Lung microvascular endothelial cell (primary cell): ENCODE results near the gene USP15. TPM values are rescaled to one million over a fixed set of nuclear protein-coding genes. Genes with fewer than 3 reads are reported as not detected.

Experiments used
- DNase-seq, 2 donors: peaks; one replicate each; pipeline versions ENCODE4 v3.0.0 to v3.0.0-alpha.2; 2010; ENCODE audit warnings: low read depth in 2 of 2
- total RNA-seq: library from RNA; depleted of rRNA; stranded (reverse); fragments of >200 nt; gene quantifications from 2 replicates; pipeline ENCODE4 v1.2.1, GENCODE V29; 2014

The USP15 gene
- total RNA-seq, 1 donor from 2014 or later = 45.4 TPM

DNA sequence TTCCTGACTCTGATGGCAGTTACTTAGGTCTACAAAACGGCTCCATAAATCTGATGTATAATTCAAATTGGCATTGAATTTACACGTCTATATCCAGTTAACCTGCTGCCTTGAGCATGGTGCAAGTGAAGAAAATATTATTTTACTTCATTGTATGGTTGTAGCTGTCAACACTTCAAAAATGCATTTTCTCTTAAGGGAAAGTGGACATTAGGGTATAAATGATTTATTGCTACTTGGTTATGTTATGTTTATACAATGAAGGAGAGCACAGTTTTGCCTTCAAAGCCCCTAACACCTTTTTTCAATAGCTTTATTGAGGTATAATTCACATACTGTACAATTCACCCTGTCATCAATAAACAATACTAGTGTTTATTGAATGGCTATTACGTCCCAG is 2.0 kb upstream of the USP15 start:
- no peak for DNase-seq

DNA sequence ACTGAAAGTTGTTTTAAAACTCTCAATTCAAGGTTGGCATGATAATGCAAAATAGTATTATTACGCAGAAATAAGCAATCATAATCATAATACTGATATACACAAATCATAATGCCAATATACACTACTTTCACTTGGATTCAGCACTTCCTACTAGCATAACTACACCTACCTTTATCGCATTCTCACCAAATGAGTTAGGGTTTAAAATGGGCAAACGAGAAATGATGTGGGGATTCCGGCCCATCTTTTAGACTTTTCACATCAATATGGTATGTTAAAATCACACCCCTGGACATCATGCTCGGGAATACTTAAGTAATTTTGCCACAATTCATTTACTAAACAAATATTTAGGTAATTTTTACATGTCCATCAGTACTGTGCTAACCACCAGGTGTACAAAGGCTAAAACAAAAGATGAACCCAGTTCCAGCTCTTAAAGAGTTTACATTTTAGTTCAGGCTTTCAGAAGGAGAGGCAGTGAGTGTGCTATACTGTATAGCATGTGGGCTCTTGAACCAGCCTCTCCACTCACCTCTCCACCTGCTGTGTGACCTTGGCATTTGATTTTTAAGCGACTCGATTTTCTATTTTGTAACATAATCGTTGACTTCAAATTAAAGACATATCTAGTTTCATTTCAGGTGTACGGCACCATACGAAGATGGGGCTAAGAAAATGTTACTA is 1.1 kb upstream of the USP15 start:
- DNase-seq = peak in 1 of 2 donors; percentile 28

DNA sequence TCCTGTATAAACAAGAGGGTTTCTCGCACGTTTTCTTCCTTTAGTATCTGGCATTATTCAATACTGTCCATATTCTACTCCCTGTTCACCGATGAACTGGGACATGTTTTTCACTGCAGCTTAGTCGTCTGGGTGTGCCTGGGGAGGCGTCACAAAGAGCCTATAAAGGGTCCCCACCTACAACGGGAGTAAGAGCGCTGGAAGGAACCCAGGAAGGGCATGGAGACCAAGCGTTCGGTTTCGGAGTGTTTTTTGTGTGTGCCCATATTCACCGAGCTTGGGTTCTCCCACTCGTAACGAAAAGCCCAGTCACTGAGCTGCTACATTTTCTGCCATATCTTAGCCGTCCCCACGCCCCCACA is 592 bp upstream of the USP15 start:
- no peak for DNase-seq

DNA sequence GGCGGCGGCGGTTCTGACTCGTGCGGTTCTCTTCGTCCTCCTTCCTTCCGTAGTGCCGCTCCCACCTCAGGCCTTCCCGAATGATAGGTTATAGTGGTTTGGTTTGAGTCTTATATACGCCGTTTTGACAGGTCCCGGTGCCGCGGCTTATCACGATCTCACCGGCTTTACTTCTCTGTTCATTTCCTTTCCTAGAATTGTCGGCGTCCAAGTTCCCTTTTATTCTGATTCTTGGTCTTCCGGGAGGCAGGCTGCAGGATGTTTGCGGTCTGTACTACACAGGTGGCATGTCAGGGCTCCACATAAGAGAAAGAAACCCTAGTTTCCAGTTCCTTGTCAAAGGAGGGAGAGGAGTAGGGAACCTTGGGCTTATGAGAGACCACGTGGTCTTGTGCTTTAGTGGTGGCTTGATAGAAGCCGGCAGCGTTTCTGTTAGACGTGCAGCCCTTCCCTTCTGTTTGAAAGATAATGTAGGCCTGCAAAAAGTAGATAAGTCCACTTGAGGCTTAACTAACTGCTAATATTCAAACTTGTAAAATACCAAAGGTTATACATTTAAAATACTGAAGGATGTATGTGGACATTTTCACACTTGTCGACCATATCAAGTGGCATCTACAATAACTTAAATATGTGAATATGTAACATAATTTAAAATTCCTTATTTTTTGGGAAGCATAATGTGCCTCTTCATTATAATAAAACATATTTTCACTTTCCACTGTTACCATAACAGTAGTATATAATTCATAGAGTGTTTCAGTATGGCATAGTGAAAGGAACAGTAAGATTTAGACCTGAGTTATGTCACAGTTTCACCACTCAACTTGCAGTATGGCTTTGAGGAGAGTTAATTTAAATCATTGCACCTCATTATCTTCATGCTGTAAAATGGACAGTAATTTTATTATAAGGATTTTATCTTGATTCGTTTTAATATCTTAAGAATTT is 804 bp downstream of the USP15 start:
- DNase-seq = peak; percentile 40 to 68

DNA sequence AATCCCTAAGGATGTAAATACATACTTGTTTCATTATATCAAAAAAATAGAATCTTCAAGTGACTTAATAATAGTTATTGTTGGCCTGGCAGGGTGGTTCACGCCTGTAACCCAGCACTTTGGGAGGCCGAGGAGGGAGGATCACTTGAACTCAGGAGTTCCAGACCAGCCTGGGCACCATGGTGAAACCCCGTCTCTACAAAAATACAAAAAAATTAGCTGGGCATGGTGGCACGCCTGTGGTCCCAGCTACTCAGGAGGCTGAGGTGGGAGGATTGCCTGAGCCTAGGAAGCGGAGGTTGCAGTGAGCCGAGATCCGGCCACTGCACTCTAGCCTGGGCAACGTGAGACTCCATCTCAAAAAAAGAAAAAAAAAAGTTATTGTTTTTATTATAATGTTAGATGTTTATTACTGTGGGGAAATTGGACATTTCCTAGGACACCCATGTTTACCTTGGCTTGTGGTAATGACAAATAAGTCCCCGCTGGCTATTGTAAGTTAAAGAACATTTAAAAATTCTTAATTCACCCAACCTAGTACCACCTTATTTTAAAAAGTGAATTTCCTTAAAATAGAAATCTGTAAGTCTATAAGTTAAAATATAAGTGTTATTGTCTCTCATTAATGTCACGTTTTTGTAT is 1.8 kb downstream of the USP15 start:
- no peak for DNase-seq

GRCh38 chr12:62263232-62263631 is 3.0 kb downstream of the USP15 start:
- DNase-seq = no peak

GRCh38 chr12:62263966-62264365 is 3.8 kb downstream of the USP15 start:
- no peak for DNase-seq

- DNase-seq = no peak
These were observed 4.5 kb downstream of the USP15 start for GRCh38 chr12:62264706-62265105.

GRCh38 chr12:62265511-62265910 is 5.3 kb downstream of the USP15 start:
- DNase-seq = no peak

- no peak for DNase-seq
These were observed 6.8 kb downstream of the USP15 start for GRCh38 chr12:62267026-62267425.

- DNase-seq = no peak
These were observed 7.3 kb downstream of the USP15 start for GRCh38 chr12:62267480-62267879.

GRCh38 chr12:62268956-62269355 is 8.8 kb downstream of the USP15 start:
- DNase-seq = peak in 1 of 2 donors; percentile 51

DNA sequence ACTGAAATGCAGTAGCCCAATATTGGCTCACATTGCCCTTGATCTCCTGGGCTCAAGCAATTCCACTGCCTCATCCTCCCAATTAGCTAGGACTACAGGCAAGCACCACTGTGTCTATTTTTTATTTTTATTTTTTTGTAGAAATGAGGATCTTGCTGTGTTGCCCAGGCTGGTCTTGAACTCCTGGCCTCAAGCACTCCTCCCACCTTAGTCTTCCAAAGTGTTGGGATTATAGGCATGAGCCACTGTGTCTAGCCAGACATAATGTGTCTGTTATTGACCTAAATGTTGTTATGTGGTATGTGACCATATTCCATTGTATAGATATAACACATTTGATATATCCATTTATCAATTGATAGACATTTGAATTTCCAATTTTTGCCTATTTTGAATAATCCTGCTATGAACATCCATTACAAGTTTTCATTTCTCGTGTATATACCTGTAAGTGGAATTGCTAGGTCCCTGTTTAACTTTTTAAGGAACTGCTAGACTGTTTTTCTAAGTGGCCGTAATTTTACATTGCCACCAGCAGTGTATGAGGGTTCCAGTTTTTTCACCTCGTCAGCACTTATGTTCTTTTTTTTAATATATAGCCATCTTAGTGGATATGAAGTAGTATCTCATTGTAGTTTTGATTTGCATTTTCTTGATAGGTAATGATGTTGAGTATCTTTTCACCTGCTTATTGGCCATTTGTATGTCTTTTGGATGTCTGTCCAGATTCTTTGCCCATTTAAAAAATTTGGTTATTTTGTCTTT is 9.4 kb downstream of the USP15 start:
- DNase-seq = no peak

GRCh38 chr12:62270384-62270783 is 10.2 kb downstream of the USP15 start:
- no peak for DNase-seq

GRCh38 chr12:62270872-62271271 is 10.7 kb downstream of the USP15 start:
- no peak for DNase-seq

DNA sequence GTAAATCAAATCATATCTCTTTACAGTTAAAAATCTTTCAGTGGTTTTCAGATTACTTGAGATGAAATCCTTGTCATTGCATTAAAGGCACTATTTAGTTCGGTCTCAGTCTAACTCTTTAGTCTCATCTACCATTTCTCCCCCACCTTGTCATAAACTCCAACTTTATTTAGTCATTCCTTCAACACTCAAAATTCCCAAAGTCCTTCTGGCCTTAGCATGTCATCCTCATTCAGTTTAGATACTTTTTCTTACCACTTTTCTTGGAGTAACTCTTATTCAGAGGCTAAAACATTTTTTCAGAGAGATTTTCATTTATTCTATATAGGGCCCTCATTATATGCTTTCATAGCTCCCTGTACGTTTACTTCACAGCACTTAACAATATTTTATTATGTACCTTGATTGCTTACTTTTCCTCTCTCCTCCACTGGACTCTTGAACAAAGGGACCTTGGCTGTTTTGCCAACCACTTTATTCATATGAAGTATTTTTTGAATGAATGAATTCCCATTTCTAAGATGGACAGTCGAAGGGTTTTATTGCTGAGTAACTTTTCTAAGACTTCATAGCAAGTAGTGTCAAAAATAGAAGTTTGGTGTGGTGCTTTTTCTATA is 12.8 kb downstream of the USP15 start:
- no peak for DNase-seq

- DNase-seq = no peak
These were observed 13.6 kb downstream of the USP15 start for GRCh38 chr12:62273724-62274380.

- DNase-seq = no peak
These were observed 17.8 kb downstream of the USP15 start for GRCh38 chr12:62278022-62278421.

DNA sequence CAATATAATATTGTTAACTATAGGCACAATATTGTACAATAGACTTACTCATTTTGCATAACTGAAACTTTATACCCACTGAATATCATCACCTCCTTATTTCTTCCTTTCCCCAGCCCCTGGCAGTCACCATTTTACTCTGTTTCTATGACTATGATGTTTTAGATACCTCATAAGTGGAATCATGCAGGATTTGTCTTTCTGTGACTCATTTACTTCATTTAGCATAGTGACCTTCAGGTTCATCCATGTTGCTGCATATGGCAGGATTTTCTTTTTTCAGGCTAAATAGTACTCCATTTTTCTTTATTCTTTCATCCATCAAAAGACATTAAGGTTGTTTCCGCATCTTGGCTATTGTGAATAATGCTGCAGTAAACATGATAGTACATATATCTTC is 18.9 kb downstream of the USP15 start:
- no peak for DNase-seq

- DNase-seq = no peak
These were observed 19.8 kb downstream of the USP15 start for GRCh38 chr12:62279961-62280360.
